H4 (cell line): ENCODE results near the gene FBXW12. TPM values are rescaled to one million over a fixed set of nuclear protein-coding genes. Genes with fewer than 3 reads are reported as not detected.

Experiments used
- DNase-seq: peaks from one replicate; pipeline ENCODE4 v3.0.0-alpha.2; 2015; ENCODE audit warnings: low spot score
- total RNA-seq: library from RNA; depleted of rRNA; stranded (reverse); fragments of >200 nt; shearing (Covaris generic); gene quantifications from 2 replicates; pipeline ENCODE4 v1.2.3, GENCODE V29; 2014; rRNA removed

FBXW12 gene
- total RNA-seq, 1 experiment from 2014 or later: 0.08 TPM

GRCh38 chr3:48435223-48435595, 63.2 kb downstream of the FBXW12 start:
- DNase-seq: no peak

GRCh38 chr3:48435774-48436476, 63.9 kb downstream of the FBXW12 start:
- DNase-seq: peak; percentile 65

- no peak for DNase-seq
Observed at GRCh38 chr3:48436477-48436787, 64.4 kb downstream of the FBXW12 start.

GRCh38 chr3:48436855-48437254, 64.8 kb downstream of the FBXW12 start:
- no peak for DNase-seq

GRCh38 chr3:48437812-48438211, 65.8 kb downstream of the FBXW12 start:
- no peak for DNase-seq

GRCh38 chr3:48439820-48440589, 68.0 kb downstream of the FBXW12 start, which contains the start of the genes CCDC51 and TMA7:
Gene CCDC51, minus strand, starts transcription at chr3:48440119. Its CDS starts 4,991 bp downstream, at chr3:48435128.
Gene TMA7, plus strand, starts transcription at chr3:48440257. Its CDS starts 40 bp downstream, at chr3:48440297.
- DNase-seq: peak; percentile 93

GRCh38 chr3:48440590-48440958, 68.6 kb downstream of the FBXW12 start:
- no peak for DNase-seq

GRCh38 chr3:48441940-48442339, 69.9 kb downstream of the FBXW12 start:
- DNase-seq: no peak

Other genes starting within 250 kb of the FBXW12 start
- gene CDC25A, start 183.8 kb upstream of the FBXW12 start, total RNA-seq: 10.0 and 12.2 TPM in 2 replicates
- gene CAMP, start 148.7 kb upstream of the FBXW12 start, total RNA-seq: 0.15 TPM in 1 of 2 replicates, not detected in the other
- gene ZNF589, start 131.1 kb upstream of the FBXW12 start, total RNA-seq: 1.3 and 1.5 TPM in 2 replicates
- 16.6 and 20.0 TPM in 2 replicates for gene NME6, start 70.9 kb upstream of the FBXW12 start, total RNA-seq
- gene SPINK8, start 38.6 kb upstream of the FBXW12 start, total RNA-seq: not detected in 2 replicates
- gene PLXNB1, start 57.9 kb downstream of the FBXW12 start, total RNA-seq: 4.3 and 9.6 TPM in 2 replicates
- 23.3 and 28.6 TPM in 2 replicates for gene CCDC51, start 67.9 kb downstream of the FBXW12 start, total RNA-seq
- 502 and 627 TPM in 2 replicates for gene TMA7, start 68.0 kb downstream of the FBXW12 start, total RNA-seq
- 5.3 and 5.7 TPM in 2 replicates for gene ATRIP, start 74.5 kb downstream of the FBXW12 start, total RNA-seq
- 100 and 108 TPM in 2 replicates for gene SHISA5, start 132.0 kb downstream of the FBXW12 start, total RNA-seq
- gene PFKFB4, start 184.6 kb downstream of the FBXW12 start, total RNA-seq: 4.8 and 5.2 TPM in 2 replicates
- 0.29 and 0.56 TPM in 2 replicates for gene UCN2, start 191.6 kb downstream of the FBXW12 start, total RNA-seq
- gene COL7A1, start 223.1 kb downstream of the FBXW12 start, total RNA-seq: 6.8 and 7.0 TPM in 2 replicates
- gene UQCRC1, start 237.4 kb downstream of the FBXW12 start, total RNA-seq: 171 and 176 TPM in 2 replicates
- not detected in 2 replicates for gene TMEM89, start 249.6 kb downstream of the FBXW12 start, total RNA-seq